Activated CD4-positive, alpha-beta memory T cell treated with anti-CD3 and anti-CD28 coated beads, Interleukin-2, amount 10 ng/mL, durations not matched to agents 7 days and 5 days (primary cell): ENCODE measurements around the gene MICALL1. TPM values are rescaled to one million over a fixed set of nuclear protein-coding genes. Genes with fewer than 3 reads are reported as not detected.

ENCODE experiments used
- CTCF ChIA-PET: fragments of 350-600 bp; sonication (Branson Sonifier 250); formaldehyde crosslinking; loops from one replicate; lab custom pipeline; 2021; ENCODE audit warnings: antibody characterized with exemption, inconsistent platforms; lab: Charles Lee
- POLR2A ChIA-PET: fragments of 350-600 bp; sonication (Branson Sonifier 250); formaldehyde crosslinking; loops from one replicate; lab custom pipeline; 2021; ENCODE audit warnings: antibody characterized with exemption; lab: Charles Lee
- DNase-seq: peaks from one replicate; pipeline ENCODE4 v3.0.0-alpha.2; 2020
- H3K27ac Mint-ChIP-seq: one replicate; pipeline ENCODE4 v1.8.0; 2021; ENCODE audit warnings: mild to moderate bottlenecking, mixed read lengths
- H3K27me3 Mint-ChIP-seq: one replicate; pipeline ENCODE4 v1.8.0; 2021; ENCODE audit warnings: mixed read lengths
- H3K36me3 Mint-ChIP-seq: one replicate; pipeline ENCODE4 v1.8.0; 2021; ENCODE audit warnings: low read depth, mixed read lengths
- H3K4me1 Mint-ChIP-seq: one replicate; pipeline ENCODE4 v1.8.0; 2021; ENCODE audit warnings: mixed read lengths
- H3K4me3 Mint-ChIP-seq: one replicate; pipeline ENCODE4 v1.8.0; 2021; ENCODE audit warnings: mild to moderate bottlenecking, mixed read lengths
- H3K9me3 Mint-ChIP-seq: one replicate; pipeline ENCODE4 v1.8.0; 2021; ENCODE audit warnings: mixed read lengths
- total RNA-seq, 2 experiments: library from RNA; stranded (reverse); gene quantifications; one replicate each; pipeline ENCODE4 v1.2.3, GENCODE V29; 2021

The MICALL1 gene
- total RNA-seq, 2 experiments from 2014 or later, result 21.8 to 24.1 TPM

DNA sequence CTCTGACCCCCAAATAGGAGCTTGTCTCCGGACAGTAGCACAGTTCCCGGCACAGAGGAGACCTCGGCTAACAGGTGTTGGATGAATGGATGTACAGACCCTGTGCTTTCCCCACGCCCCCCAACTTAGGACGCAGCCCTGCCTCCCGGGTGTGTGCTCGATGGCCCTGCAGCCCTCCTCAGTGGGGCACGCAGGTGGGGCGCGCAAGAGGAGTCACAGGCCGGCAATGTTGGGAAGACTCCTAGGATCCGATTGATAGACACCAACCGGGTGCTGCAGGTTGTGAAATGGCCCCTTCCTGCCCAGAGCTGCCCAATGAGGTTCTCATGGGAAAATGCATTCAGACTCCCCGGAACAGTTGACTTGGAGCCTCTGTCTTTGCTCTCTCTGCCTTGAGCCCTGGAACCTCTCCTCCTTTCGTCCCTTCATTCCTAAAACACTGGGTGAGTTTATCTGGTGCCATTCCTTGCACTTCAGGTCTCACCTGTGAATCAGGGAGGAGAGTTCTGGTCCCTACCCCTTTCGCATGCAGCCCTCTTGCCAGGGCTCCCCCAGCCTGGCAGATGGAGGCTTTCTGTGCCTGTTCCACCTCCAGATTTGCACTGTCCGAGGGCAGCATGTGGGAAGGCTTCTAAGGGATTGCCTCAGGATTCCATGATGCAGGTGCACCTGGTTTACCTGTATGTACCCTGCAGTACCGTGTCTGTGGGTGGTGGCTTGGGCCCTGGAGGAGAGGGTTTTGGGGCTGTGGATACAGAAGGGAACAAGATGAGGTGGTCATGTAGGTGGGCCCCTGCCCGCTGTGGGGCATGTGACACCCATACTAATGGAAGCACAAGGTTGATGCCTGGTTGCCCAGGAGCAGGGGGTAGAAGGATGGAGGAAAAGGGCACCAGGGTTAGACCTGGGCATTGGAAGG, 1.2 kb downstream of the MICALL1 start:
- peaks cover 27% of the 10 kb centered on the region for H3K4me1 Mint-ChIP-seq
- POLR2A ChIA-PET, result interaction anchor here (1.1 to 3.2 kb wide), 2 partner anchors 11 to 65 kb away, joined by 3 to 45 read pairs; no protein-coding TSS in a partner anchor
- H3K27ac Mint-ChIP-seq, result peak overlapping the region; percentile 73
- peak overlapping the region; percentile 74 for H3K4me3 Mint-ChIP-seq
- no peak for DNase-seq
- CTCF ChIA-PET, result interaction anchor here (0.8 kb wide), 1 partner anchor 27 kb away, joined by 4 read pairs; no protein-coding TSS in a partner anchor
- H3K36me3 Mint-ChIP-seq, result no peaks in the 10 kb centered on the region
- no peaks in the 10 kb centered on the region for H3K27me3 Mint-ChIP-seq
- H3K9me3 Mint-ChIP-seq, result no peaks in the 10 kb centered on the region

DNA sequence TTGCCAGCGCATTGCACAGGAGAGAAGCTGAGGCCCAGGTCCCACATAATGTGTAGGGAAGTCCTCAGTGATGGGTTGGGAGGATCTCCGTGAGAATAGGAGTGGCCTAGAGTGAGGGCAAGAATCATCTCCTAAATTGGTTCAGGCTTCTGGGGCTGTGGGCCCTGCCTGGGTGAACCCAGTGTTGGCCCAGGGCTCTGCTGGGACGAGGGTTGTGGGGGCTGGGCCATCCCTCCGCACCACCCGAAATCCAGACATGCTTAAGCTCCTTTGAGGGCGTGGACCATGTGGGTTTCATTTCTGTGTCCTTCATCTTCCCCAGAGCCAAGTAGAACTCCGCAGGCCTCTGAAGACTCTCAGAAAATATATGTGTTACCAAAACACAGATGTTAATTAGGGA, 3.7 kb downstream of the MICALL1 start:
- no peak for DNase-seq
- Mint-ChIP-seq H3K9me3 (no peaks in the 10 kb centered on the region), H3K4me1 (peaks cover 27% of the 10 kb centered on the region), H3K27ac (no peak overlapping the region), H3K27me3 (no peaks in the 10 kb centered on the region), H3K4me3 (no peak overlapping the region), H3K36me3 (no peaks in the 10 kb centered on the region)
- CTCF ChIA-PET, result no interaction called here
- POLR2A ChIA-PET, result interaction anchor here (1.0 kb wide), 1 partner anchor 95 kb away, joined by 3 read pairs; no protein-coding TSS in a partner anchor

DNA sequence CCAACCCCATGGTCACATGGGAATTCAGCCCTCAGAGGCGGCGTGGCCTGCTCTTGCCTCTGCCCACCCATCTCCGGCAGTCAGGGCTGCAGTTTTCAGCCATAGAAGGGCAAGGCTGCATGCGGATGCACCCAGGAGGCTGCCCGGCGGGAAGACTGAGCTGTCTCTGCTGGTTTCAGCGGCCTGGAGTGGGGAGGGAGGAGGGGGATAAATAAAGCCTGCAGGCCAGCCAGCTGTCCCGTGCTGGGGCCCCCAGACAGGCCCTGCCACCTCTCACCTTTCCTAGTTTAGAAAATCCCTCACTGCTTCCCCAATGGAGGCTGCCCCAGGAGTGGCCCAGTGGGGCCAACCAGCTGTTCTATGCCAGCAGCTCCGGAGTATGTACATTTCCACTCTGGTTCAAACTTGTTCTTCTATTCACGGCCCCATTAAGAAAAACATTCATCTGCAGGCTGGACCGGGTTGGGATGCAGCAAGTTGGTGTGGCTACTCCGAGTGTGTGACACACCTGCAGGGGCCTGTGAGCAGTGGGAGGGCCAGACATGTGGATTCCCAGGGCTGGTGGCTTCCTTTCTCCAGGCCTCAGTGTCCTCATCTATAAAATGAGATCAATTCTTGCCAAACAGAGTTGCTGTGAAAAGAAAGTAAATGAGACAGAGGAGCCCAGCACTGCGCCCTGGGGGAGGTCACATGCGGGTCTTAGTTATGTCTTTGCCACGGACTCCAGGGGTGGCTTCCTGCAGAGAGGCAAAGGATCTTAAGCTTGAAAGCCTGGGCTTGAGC, 5.0 kb downstream of the MICALL1 start:
- Mint-ChIP-seq H3K4me1 (peaks cover 20% of the 10 kb centered on the region), H3K27ac (peak overlapping the region; percentile 44), H3K9me3 (no peaks in the 10 kb centered on the region), H3K27me3 (no peaks in the 10 kb centered on the region), H3K4me3 (no peak overlapping the region), H3K36me3 (no peaks in the 10 kb centered on the region)
- POLR2A ChIA-PET, result interaction anchor here (1.0 kb wide), 1 partner anchor 96 kb away, joined by 3 read pairs; no protein-coding TSS in a partner anchor
- no peak for DNase-seq
- CTCF ChIA-PET, result no interaction called here

GRCh38 chr22:37911697-37912096, 5.6 kb downstream of the MICALL1 start:
- Mint-ChIP-seq H3K4me1 (peaks cover 19% of the 10 kb centered on the region), H3K9me3 (no peaks in the 10 kb centered on the region), H3K27ac (no peak overlapping the region), H3K4me3 (no peak overlapping the region), H3K27me3 (no peaks in the 10 kb centered on the region), H3K36me3 (no peaks in the 10 kb centered on the region)
- POLR2A ChIA-PET, result no interaction called here
- DNase-seq, result no peak
- CTCF ChIA-PET, result no interaction called here

GRCh38 chr22:37912171-37912570, 6.1 kb downstream of the MICALL1 start:
- H3K27me3 Mint-ChIP-seq, result no peaks in the 10 kb centered on the region
- no peak for DNase-seq
- peaks cover 14% of the 10 kb centered on the region for H3K4me1 Mint-ChIP-seq
- no peaks in the 10 kb centered on the region for H3K9me3 Mint-ChIP-seq
- H3K27ac Mint-ChIP-seq, result no peak overlapping the region
- CTCF ChIA-PET, result no interaction called here
- no peaks in the 10 kb centered on the region for H3K36me3 Mint-ChIP-seq
- POLR2A ChIA-PET, result no interaction called here
- H3K4me3 Mint-ChIP-seq, result no peak overlapping the region

- H3K9me3 Mint-ChIP-seq, result no peaks in the 10 kb centered on the region
- ChIA-PET POLR2A (interaction anchor here (1.0 to 1.5 kb wide), 2 partner anchors 12 to 17 kb away, joined by 3 read pairs; no protein-coding TSS in a partner anchor), CTCF (no interaction called here)
- no peaks in the 10 kb centered on the region for H3K27me3 Mint-ChIP-seq
- H3K4me3 Mint-ChIP-seq, result no peak overlapping the region
- no peak overlapping the region for H3K27ac Mint-ChIP-seq
- peaks cover 5% of the 10 kb centered on the region for H3K4me1 Mint-ChIP-seq
- no peak for DNase-seq
- H3K36me3 Mint-ChIP-seq, result no peaks in the 10 kb centered on the region
These were observed 7.2 kb downstream of the MICALL1 start for GRCh38 chr22:37913233-37913721.

- H3K36me3 Mint-ChIP-seq, result no peaks in the 10 kb centered on the region
- H3K4me3 Mint-ChIP-seq, result no peak overlapping the region
- peaks cover 10% of the 10 kb centered on the region for H3K4me1 Mint-ChIP-seq
- no peak overlapping the region for H3K27ac Mint-ChIP-seq
- ChIA-PET CTCF (interaction anchor here (0.6 kb wide), 1 partner anchor 384 kb away, joined by 4 read pairs; no protein-coding TSS in a partner anchor), POLR2A (interaction anchor here (0.7 to 1.1 kb wide), 2 partner anchors 9 to 343 kb away, joined by 3 read pairs; no protein-coding TSS in a partner anchor)
- no peaks in the 10 kb centered on the region for H3K27me3 Mint-ChIP-seq
- DNase-seq, result no peak
- H3K9me3 Mint-ChIP-seq, result no peaks in the 10 kb centered on the region
These were observed 10.2 kb downstream of the MICALL1 start for GRCh38 chr22:37916311-37916710.

DNA sequence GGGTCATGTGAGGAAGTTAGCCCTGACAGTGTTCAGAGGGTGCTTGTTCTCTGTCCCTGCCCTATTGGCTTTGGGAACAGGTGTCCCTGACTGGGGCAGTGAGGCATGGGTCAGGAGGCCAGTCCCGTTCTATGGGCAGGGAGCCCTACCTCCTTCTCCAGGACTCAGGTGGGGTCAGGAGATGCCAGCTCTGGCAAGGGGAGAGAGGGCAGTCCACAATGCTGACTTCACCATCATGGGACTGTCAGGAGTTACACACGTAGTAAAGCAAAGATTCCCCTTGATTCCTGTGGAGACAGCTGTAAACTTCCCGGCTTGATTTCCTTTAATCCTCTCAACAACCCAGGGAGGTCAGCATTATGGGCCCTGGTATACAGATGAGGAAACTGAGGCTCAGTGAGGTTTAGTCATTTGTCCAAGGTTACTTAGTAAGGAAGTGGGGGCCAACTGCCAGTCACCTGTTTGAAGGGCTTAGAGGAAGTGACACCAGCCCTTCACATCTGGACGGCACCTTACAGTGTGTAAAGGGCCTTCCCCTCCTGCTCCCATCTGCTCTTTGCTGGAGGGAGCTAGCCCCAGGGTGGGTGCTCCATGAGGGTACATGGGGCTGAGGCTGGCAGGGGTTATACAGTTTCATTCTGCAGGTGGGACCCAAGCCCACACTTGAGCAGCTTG, 11.9 kb downstream of the MICALL1 start:
- POLR2A ChIA-PET, result interaction anchor here (1.6 kb wide), 1 partner anchor 12 kb away, joined by 5 read pairs; the partner anchor contains the start of gene MICALL1

DNA sequence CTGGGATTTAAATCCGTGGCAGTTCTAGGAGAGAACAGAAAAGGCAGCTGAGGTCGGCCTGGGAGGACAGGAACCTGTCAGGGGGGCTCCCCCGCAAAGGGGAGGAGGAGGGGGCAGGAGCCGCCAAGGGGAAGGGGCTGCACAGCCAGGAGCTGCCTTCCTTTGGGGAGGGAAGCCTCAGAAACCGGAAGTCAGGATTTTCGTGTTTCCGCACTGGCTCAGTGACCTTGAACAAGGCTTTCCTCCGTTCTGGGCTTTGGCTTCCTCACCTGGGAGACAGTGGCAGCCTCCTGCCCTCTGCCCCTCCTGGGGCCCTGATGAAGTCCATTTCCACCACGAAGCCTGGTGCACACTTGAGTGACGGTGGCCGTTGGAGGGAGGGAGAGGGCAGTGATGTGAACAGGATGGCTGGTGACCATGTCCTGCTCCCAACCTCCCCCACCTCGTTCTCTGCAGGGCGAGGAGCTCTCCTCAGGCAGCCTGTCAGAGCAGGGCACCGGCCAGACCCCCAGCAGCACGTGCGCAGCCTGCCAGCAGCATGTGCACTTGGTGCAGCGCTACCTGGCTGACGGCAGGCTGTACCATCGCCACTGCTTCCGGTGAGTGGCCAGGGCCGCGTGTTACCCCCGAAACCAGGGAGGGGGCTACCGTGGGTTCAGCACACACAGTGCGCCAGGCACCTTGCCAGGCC, 12.6 kb downstream of the MICALL1 start:
- Mint-ChIP-seq H3K4me1 (peaks cover 5% of the 10 kb centered on the region), H3K4me3 (no peak overlapping the region), H3K9me3 (no peaks in the 10 kb centered on the region), H3K27me3 (no peaks in the 10 kb centered on the region), H3K36me3 (peaks cover 3% of the 10 kb centered on the region), H3K27ac (no peak overlapping the region)
- DNase-seq, result no peak
- ChIA-PET CTCF (interaction anchor here (0.5 to 1.2 kb wide), 2 partner anchors 15 to 324 kb away, joined by 3 to 4 read pairs; no protein-coding TSS in a partner anchor), POLR2A (interaction anchor here (1.6 kb wide), 1 partner anchor 13 kb away, joined by 5 read pairs; the partner anchor contains the start of gene MICALL1)

More for the DNA sequence above, 11.9 kb downstream of the MICALL1 start:
- H3K4me1 Mint-ChIP-seq, result peaks cover 5% of the 10 kb centered on the region
- no peaks in the 10 kb centered on the region for H3K27me3 Mint-ChIP-seq
- H3K4me3 Mint-ChIP-seq, result no peak overlapping the region
- CTCF ChIA-PET, result no interaction called here
- H3K36me3 Mint-ChIP-seq, result no peaks in the 10 kb centered on the region
- no peaks in the 10 kb centered on the region for H3K9me3 Mint-ChIP-seq
- no peak for DNase-seq
- H3K27ac Mint-ChIP-seq, result no peak overlapping the region

DNA sequence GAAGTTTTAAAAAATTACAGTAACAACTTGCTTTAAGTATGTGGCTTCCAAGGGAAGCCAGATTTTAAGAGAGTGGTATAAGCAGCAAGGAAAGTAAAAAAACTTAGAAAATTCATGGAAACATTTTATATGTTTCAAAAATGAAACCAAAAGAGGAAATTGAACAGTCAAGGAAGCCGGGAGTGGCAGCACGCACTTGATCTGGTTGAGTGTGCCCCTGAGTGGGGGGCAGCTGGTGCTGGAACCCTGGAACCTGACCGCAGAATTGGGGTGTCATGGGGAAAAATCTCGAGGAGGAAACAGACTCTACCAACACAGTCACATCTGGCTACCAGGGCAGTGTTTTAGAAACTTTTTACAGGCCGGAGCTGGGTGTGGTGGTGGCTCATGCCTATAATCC, 14.0 kb downstream of the MICALL1 start:
- H3K9me3 Mint-ChIP-seq, result no peaks in the 10 kb centered on the region
- peaks cover 3% of the 10 kb centered on the region for H3K36me3 Mint-ChIP-seq
- peaks cover 5% of the 10 kb centered on the region for H3K4me1 Mint-ChIP-seq
- ChIA-PET POLR2A (interaction anchor here (1.1 kb wide), 1 partner anchor 24 kb away, joined by 3 read pairs; no protein-coding TSS in a partner anchor), CTCF (interaction anchor here (0.5 to 1.2 kb wide), 3 partner anchors 14 to 378 kb away, joined by 4 to 5 read pairs (median 4); partner anchors contain the start of gene MICALL1)
- no peaks in the 10 kb centered on the region for H3K27me3 Mint-ChIP-seq
- peak overlapping the region; percentile 75 for H3K27ac Mint-ChIP-seq
- DNase-seq, result no peak
- H3K4me3 Mint-ChIP-seq, result peak overlapping the region; percentile 46

GRCh38 chr22:37922191-37922590, 16.1 kb downstream of the MICALL1 start:
- no peaks in the 10 kb centered on the region for H3K27me3 Mint-ChIP-seq
- H3K36me3 Mint-ChIP-seq, result peaks cover 3% of the 10 kb centered on the region
- no peaks in the 10 kb centered on the region for H3K9me3 Mint-ChIP-seq
- CTCF ChIA-PET, result interaction anchor here (2.3 kb wide), 1 partner anchor 12 kb away, joined by 6 read pairs; no protein-coding TSS in a partner anchor
- H3K4me3 Mint-ChIP-seq, result no peak overlapping the region
- no peak for DNase-seq
- no peak overlapping the region for H3K27ac Mint-ChIP-seq
- POLR2A ChIA-PET, result no interaction called here
- peaks cover 5% of the 10 kb centered on the region for H3K4me1 Mint-ChIP-seq
